Mucosa of descending colon (tissue), 3 donors: ENCODE measurements around the gene GPR37L1. TPM values are rescaled to one million over a fixed set of nuclear protein-coding genes. Genes with fewer than 3 reads are reported as not detected.
A peak's percentile ranks its signal among the peaks of the same experiment; 100 is the strongest.

Experiments used
- ATAC-seq: fragments of 200-7000 bp; cut with Tn5 transposase; one replicate; pipeline ENCODE4 v1.9.1; 2020; ENCODE audit warnings: mild to moderate bottlenecking, moderate library complexity
- DNase-seq, 3 donors: peaks; one replicate each; pipeline ENCODE4 v3.0.0-alpha.2; 2020
- H3K36me3 ChIP-seq: fragments of 200-600 bp; one replicate; pipeline ENCODE4 v1.8.0; 2021; ENCODE audit warnings: low read depth, mild to moderate bottlenecking
- H3K4me1 ChIP-seq: fragments of 200-600 bp; one replicate; pipeline ENCODE4 v1.8.0; 2021; ENCODE audit warnings: low read depth, mild to moderate bottlenecking
- H3K4me3 ChIP-seq: fragments of 200-600 bp; one replicate; pipeline ENCODE4 v1.8.0; 2021; ENCODE audit warnings: mild to moderate bottlenecking
- H3K9me3 ChIP-seq: fragments of 200-600 bp; one replicate; pipeline ENCODE4 v1.8.0; 2021; ENCODE audit warnings: mild to moderate bottlenecking
- CTCF ChIP-seq: fragments of 200-600 bp; IDR thresholded peaks from one replicate; pipeline ENCODE4 v1.8.0; 2022; ENCODE audit warnings: antibody characterized with exemption, mild to moderate bottlenecking
- intact Hi-C, 2 donors: fragments of 100-400 bp; cut with DNase I in 1 of 2; cut with micrococcal nuclease in 1 of 2; formaldehyde crosslinking; loops; one replicate each; pipeline versions ENCODE4 v1.11.0 to v1.11.1; 2022; cut with DNase I, micrococcal nuclease
- total RNA-seq, 3 donors: library from RNA; stranded (reverse); fragmentation: NEBNext Ultra II Directional in 2 of 3; extraction: Animal tissue kit (Norgen Biotek cat#: 25700) in 2 of 3; gene quantifications; one replicate each; pipeline versions ENCODE4 v1.2.1 to v1.2.4, GENCODE V29; 2021 to 2023
- donor health status: DM: no; HTN: no; CAD: no; lungs with moderate emphysema.
- donor health status: DM: no; HTN: no; CAD: no.
- donor health status: DM: no; HTN: yes; CAD: no.

The GPR37L1 gene
- total RNA-seq, 3 donors from 2014 or later: 2.4 to 3.5 (median 2.9) TPM

- peaks cover 11% of the 10 kb centered on the region for H3K4me1 ChIP-seq
- ATAC-seq (no peak), DNase-seq (no peak)
- H3K4me3 ChIP-seq: no peak overlapping the region
- no peaks in the 10 kb centered on the region for H3K36me3 ChIP-seq
- intact Hi-C loops: no loop called here
- TF ChIP-seq CTCF: no peak
- H3K9me3 ChIP-seq: no peaks in the 10 kb centered on the region
Measured at GRCh38 chr1:202151045-202151444, 28.3 kb downstream of the GPR37L1 start.

GRCh38 chr1:202152399-202152798 is 29.7 kb downstream of the GPR37L1 start:
- no peak for DNase-seq
- H3K36me3 ChIP-seq: no peaks in the 10 kb centered on the region
- H3K4me1 ChIP-seq: peaks cover 11% of the 10 kb centered on the region
- intact Hi-C loops: no loop called here
- H3K4me3 ChIP-seq: no peak overlapping the region
- no peak for TF ChIP-seq CTCF
- ATAC-seq: no peak
- H3K9me3 ChIP-seq: no peaks in the 10 kb centered on the region

GRCh38 chr1:202153284-202153683 is 30.6 kb downstream of the GPR37L1 start:
- Histone ChIP-seq H3K9me3 (no peaks in the 10 kb centered on the region), H3K36me3 (no peaks in the 10 kb centered on the region), H3K4me3 (no peak overlapping the region), H3K4me1 (peaks cover 11% of the 10 kb centered on the region)
- DNase-seq (no peak), ATAC-seq (no peak)
- no peak for TF ChIP-seq CTCF
- intact Hi-C loops: no loop called here

- peaks cover 11% of the 10 kb centered on the region for H3K4me1 ChIP-seq
- intact Hi-C loops: no loop called here
Measured at GRCh38 chr1:202154148-202154765, 31.5 kb downstream of the GPR37L1 start.

GRCh38 chr1:202154766-202155477 is 32.2 kb downstream of the GPR37L1 start:
- Histone ChIP-seq H3K4me3 (no peak overlapping the region), H3K36me3 (no peaks in the 10 kb centered on the region), H3K4me1 (peaks cover 11% of the 10 kb centered on the region), H3K9me3 (no peaks in the 10 kb centered on the region)
- peak in 1 of 3 donors; percentile 70 for DNase-seq
- TF ChIP-seq CTCF: peak; percentile 33
- intact Hi-C loops: no loop called here
- ATAC-seq: peak; percentile 85

More at GRCh38 chr1:202154148-202154765, 31.5 kb downstream of the GPR37L1 start:
- Histone ChIP-seq H3K36me3 (no peaks in the 10 kb centered on the region), H3K4me3 (no peak overlapping the region), H3K9me3 (no peaks in the 10 kb centered on the region)
- TF ChIP-seq CTCF: no peak
- ATAC-seq (no peak), DNase-seq (no peak)
